Measurements from ENCODE around the gene SEC22C.
"Not testable (repeated sequence)": the region's sequence is repeated elsewhere in the genome, so short reads cannot be mapped to it uniquely, and the experiment has no call there.

Gene SEC22C

GRCh38 chr3:42581709-42582473 is at the start of gene SEC22C:
TSS of gene SEC22C (minus strand) at chr3:42581967. CDS start at chr3:42569046, 12,921 bp downstream.
- peak; percentile 89 to 92 (median 89) for DNase-seq (ENCODE audit: low read depth in 3 of 3)

- DNase-seq (ENCODE audit: low read depth in 3 of 3) = no peak
Measured at GRCh38 chr3:42613462-42613861, 31.7 kb upstream of the SEC22C start.

- no peak for DNase-seq (ENCODE audit: low read depth in 3 of 3)
Measured at GRCh38 chr3:42612928-42613327, 31.2 kb upstream of the SEC22C start.

- no peak for DNase-seq (ENCODE audit: low read depth in 3 of 3)
Measured at GRCh38 chr3:42612217-42612616, 30.4 kb upstream of the SEC22C start.

- DNase-seq (ENCODE audit: low read depth in 3 of 3) = no peak
Measured at GRCh38 chr3:42610976-42611375, 29.2 kb upstream of the SEC22C start.

- no peak for DNase-seq (ENCODE audit: low read depth in 3 of 3)
Measured at GRCh38 chr3:42608581-42608980, 26.8 kb upstream of the SEC22C start.

- no peak for DNase-seq (ENCODE audit: low read depth in 3 of 3)
Measured at GRCh38 chr3:42605546-42606173, 23.9 kb upstream of the SEC22C start.

GRCh38 chr3:42602961-42603360 is 21.2 kb upstream of the SEC22C start:
- no peak for DNase-seq (ENCODE audit: low read depth in 3 of 3)

- DNase-seq (ENCODE audit: low read depth in 3 of 3) = no peak
Measured at GRCh38 chr3:42601896-42602581, 20.3 kb upstream of the SEC22C start.

- peak in 1 of 3 experiments; percentile 17 for DNase-seq (ENCODE audit: low read depth in 3 of 3)
Measured at GRCh38 chr3:42600958-42601675, 19.4 kb upstream of the SEC22C start.

- peak; percentile 99 to 100 (median 100) for DNase-seq (ENCODE audit: low read depth in 3 of 3)
Measured at GRCh38 chr3:42600111-42600957, 18.6 kb upstream of the SEC22C start, which contains the start of gene NKTR. TSS of gene NKTR (plus strand) at chr3:42600686. CDS start at chr3:42601007, 321 bp downstream.

GRCh38 chr3:42597098-42597497 is 15.3 kb upstream of the SEC22C start:
- not testable (repeated sequence) for DNase-seq (ENCODE audit: low read depth in 3 of 3)

GRCh38 chr3:42595682-42596081 is 13.9 kb upstream of the SEC22C start:
- DNase-seq (ENCODE audit: low read depth in 3 of 3) = no peak

GRCh38 chr3:42593635-42594034 is 11.9 kb upstream of the SEC22C start:
- no peak for DNase-seq (ENCODE audit: low read depth in 3 of 3)

- DNase-seq (ENCODE audit: low read depth in 3 of 3) = no peak
Measured at GRCh38 chr3:42591811-42592210, 10.0 kb upstream of the SEC22C start.

- DNase-seq (ENCODE audit: low read depth in 3 of 3) = no peak
Measured at GRCh38 chr3:42590989-42591756, 9.4 kb upstream of the SEC22C start.

GRCh38 chr3:42589382-42590109 is 7.8 kb upstream of the SEC22C start:
- no peak for DNase-seq (ENCODE audit: low read depth in 3 of 3)

GRCh38 chr3:42588625-42589024 is 6.9 kb upstream of the SEC22C start:
- DNase-seq (ENCODE audit: low read depth in 3 of 3) = no peak

- no peak for DNase-seq (ENCODE audit: low read depth in 3 of 3)
Measured at GRCh38 chr3:42582474-42583070, 805 bp upstream of the SEC22C start.

Measured in stimulated activated CD4-positive, alpha-beta T cell treated with anti-CD3 and anti-CD28 coated beads, TNF-alpha, amount 100 ng/mL, for 4 hours (primary cell).